HG02571 (cell line): Measurements from ENCODE around the gene AKT3.

Experiments used
- ATAC-seq: cut with Tn5 transposase; IDR thresholded peaks from one replicate; pipeline ENCODE4 v1.9.1; 2021; ENCODE audit warnings: mild to moderate bottlenecking, moderate library complexity; ENCODE audit not compliant: unreplicated experiment

Gene AKT3

GRCh38 chr1:243441601-243442000 lies 408.4 kb downstream of the AKT3 start:
- no peak for ATAC-seq

- no peak for ATAC-seq
Observed at GRCh38 chr1:243440406-243440805, 409.6 kb downstream of the AKT3 start.

GRCh38 chr1:243438815-243439214 lies 411.2 kb downstream of the AKT3 start:
- no peak for ATAC-seq
